ENCODE data around the gene DEPDC1B. TPM values are rescaled to one million over a fixed set of nuclear protein-coding genes. Genes with fewer than 3 reads are reported as not detected.

Gene DEPDC1B
- total and polyA plus RNA-seq, 2 of the 8 experiments (the other 6 are each of a cell fraction or from before 2014, with no cell fraction given), result 30.8 to 67.4 TPM

DNA sequence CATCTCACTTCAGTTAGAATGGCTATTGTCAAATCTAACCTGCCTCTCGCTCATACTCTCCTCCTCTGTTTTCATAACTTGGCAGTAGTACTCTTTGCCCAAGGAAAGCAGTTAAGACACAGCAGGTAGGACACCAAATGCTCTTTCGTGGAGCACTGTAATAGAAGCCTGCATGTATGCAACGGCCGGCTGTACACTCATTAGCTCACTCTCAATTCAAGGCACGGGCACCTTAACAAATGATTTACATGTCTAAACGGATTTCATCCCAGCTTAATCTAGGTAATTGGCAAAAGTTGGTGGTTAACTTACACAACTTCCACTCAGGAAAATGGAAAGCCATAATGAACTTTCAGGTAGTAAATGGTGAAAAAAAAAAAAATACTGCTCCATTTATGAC is 14.9 kb downstream of the DEPDC1B start:
- H2BK120ac ChIP-seq (replicated peaks; ENCODE audit: low read depth, low read length), result no peak overlapping the region
- peaks cover 0 to 3% (median 0%) of the 10 kb centered on the region in 4 experiments; a peak in 1 of 7 replicates for H3K4me1 ChIP-seq (replicated peaks in 1 of 4; ENCODE audit: control insufficient read depth in 3 of 4, insufficient read depth in 4 of 4, low read length in 3 of 4)
- H3K9me3 ChIP-seq (ENCODE audit: insufficient read depth in 2 of 2, low read depth in 1 of 2, low read length in 1 of 2), result no peaks in the 10 kb centered on the region
- ChIA-PET CTCF (ENCODE audit: partially characterized antibody) (interaction anchor here (0.7 to 1.2 kb wide), 3 partner anchors 16 to 55 kb away, joined by 3 read pairs; no protein-coding TSS in a partner anchor), POLR2A (ENCODE audit: partially characterized antibody) (interaction anchor here (1.0 to 1.9 kb wide), 2 partner anchors 12 to 15 kb away, joined by 3 to 6 read pairs; partner anchors contain the start of gene DEPDC1B)
- no peak overlapping the region for H2BK12ac ChIP-seq (ENCODE audit: low read depth, low read length)
- H3K4ac ChIP-seq (replicated peaks; ENCODE audit: insufficient read length, low read depth, low read length), result no peak overlapping the region
- no peak overlapping the region for H3K18ac ChIP-seq (ENCODE audit: extremely low read depth, low read length)
- H4K8ac ChIP-seq (ENCODE audit: extremely low read depth, insufficient read depth, low read length), result no peak overlapping the region
- no peak overlapping the region for H3K14ac ChIP-seq (ENCODE audit: insufficient read length)
- H2BK20ac ChIP-seq (ENCODE audit: low read length), result no peak overlapping the region
- H4K20me1 ChIP-seq (replicated peaks in 1 of 2; ENCODE audit: control insufficient read depth in 1 of 2, insufficient read depth in 2 of 2, low read length in 2 of 2), result peaks cover 3 to 8% of the 10 kb centered on the region in 2 experiments
- peaks cover 6 to 24% (median 13%) of the 10 kb centered on the region in 4 experiments; a peak in 6 of 8 replicates for H3K36me3 ChIP-seq (ENCODE audit: control insufficient read depth in 2 of 4, insufficient read depth in 4 of 4, low read length in 3 of 4)
- no peak overlapping the region for H3K9ac ChIP-seq (replicated peaks in 1 of 4; ENCODE audit: extremely low read depth in 1 of 4, low read depth in 3 of 4, low read length in 3 of 4)
- H2AK5ac ChIP-seq (ENCODE audit: low read depth, low read length), result no peak overlapping the region
- no peak overlapping the region for H3K56ac ChIP-seq (replicated peaks; ENCODE audit: insufficient read length, low read depth, low read length)
- H3K4me2 ChIP-seq (ENCODE audit: insufficient read depth in 1 of 2, low read depth in 2 of 2, low read length in 2 of 2), result no peak overlapping the region
- no peak overlapping the region for H2AFZ ChIP-seq (ENCODE audit: low read length)
- no peaks in the 10 kb centered on the region for H3K23me2 ChIP-seq (ENCODE audit: low read depth, low read length)
- no peak overlapping the region for H3K27ac ChIP-seq (ENCODE audit: low read depth, low read length)
- DNase-seq (ENCODE audit: low read depth in 1 of 2, low spot score in 2 of 2) (no peak), FAIRE-seq (no peak)
- H2BK5ac ChIP-seq (ENCODE audit: low read depth, low read length), result no peak overlapping the region
- no peak overlapping the region for H4K5ac ChIP-seq (ENCODE audit: insufficient read length, low read depth, low read length)
- H2BK15ac ChIP-seq (ENCODE audit: low read length), result no peak overlapping the region
- 84% methylated on average over 6 of the region's 6 CpGs; no CpG with 5 or more reads in 1 of the 2 experiments for WGBS, 2 experiments (ENCODE audit: extremely low coverage in 1 of 2, insufficient coverage in 1 of 2, insufficient read length in 1 of 2, insufficient replicate concordance in 2 of 2, low coverage in 1 of 2, low lambda C conversion rate in 2 of 2, missing lambda C conversion rate in 1 of 2)
- H3K4me3 ChIP-seq (ENCODE audit: extremely low read depth in 1 of 4, insufficient read depth in 2 of 4, low read depth in 3 of 4, low read length in 4 of 4), result no peak overlapping the region
- no peak overlapping the region for H4K91ac ChIP-seq (replicated peaks; ENCODE audit: insufficient read length, low read length)
- peaks cover 3 to 97% of the 10 kb centered on the region in 2 experiments; a peak in 2 of 4 replicates for H3K79me2 ChIP-seq (ENCODE audit: control insufficient read depth in 1 of 2, insufficient read depth in 2 of 2, low read length in 2 of 2)
- no peaks in the 10 kb centered on the region for H3K27me3 ChIP-seq (replicated peaks in 1 of 4; ENCODE audit: control insufficient read depth in 3 of 4, extremely low read depth in 1 of 4, insufficient read depth in 3 of 4, low read length in 3 of 4)
- no peaks in the 10 kb centered on the region; the same call in 1 of the 2 replicates for H3K79me1 ChIP-seq (ENCODE audit: low read depth, low read length)
- no peak overlapping the region for H3K23ac ChIP-seq (ENCODE audit: insufficient read length)
- TF ChIP-seq, protein P1, sequence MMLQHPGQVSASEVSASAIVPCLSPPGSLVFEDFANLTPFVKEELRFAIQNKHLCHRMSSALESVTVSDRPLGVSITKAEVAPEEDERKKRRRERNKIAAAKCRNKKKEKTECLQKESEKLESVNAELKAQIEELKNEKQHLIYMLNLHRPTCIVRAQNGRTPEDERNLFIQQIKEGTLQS (IDR thresholded peaks at IDR 0.05; ENCODE audit: insufficient read depth, low read depth, low read length), result no peak
- TF ChIP-seq BACH1 (IDR thresholded peaks at IDR 0.05; ENCODE audit: low read length), result no peak
- no peak for TF ChIP-seq EP300 (IDR thresholded peaks at IDR 0.05; ENCODE audit: borderline replicate concordance in 1 of 2, low read depth in 2 of 2, low read length in 2 of 2)
- TF ChIP-seq BCL11A (IDR thresholded peaks at IDR 0.05; ENCODE audit: low read depth in 2 of 2, low read length in 2 of 2), result no peak
- no peak for TF ChIP-seq NRF1 (IDR thresholded peaks at IDR 0.05; ENCODE audit: low read depth, low read length)
- no peak for TF ChIP-seq YY1 (IDR thresholded peaks at IDR 0.05; ENCODE audit: low read depth, low read length)

Data from H1 (cell line).